B cell (primary cell): Measurements from ENCODE around the gene TTC34. TPM values are rescaled to one million over a fixed set of nuclear protein-coding genes. Genes with fewer than 3 reads are reported as not detected.
"Not testable (repeated sequence)": the region's sequence is repeated elsewhere in the genome, so short reads cannot be mapped to it uniquely, and the experiment has no call there.

Source experiments
- ATAC-seq: fragments of 200-7000 bp; cut with Tn5 transposase; one replicate; pipeline ENCODE4 v1.10.0; 2021; ENCODE audit warnings: low read depth, mild to moderate bottlenecking, moderate number of reproducible peaks, moderate library complexity
- CTCF ChIA-PET: fragments of 350-600 bp; sonication (Branson Sonifier 250); formaldehyde crosslinking; loops from one replicate; lab custom pipeline; 2021; ENCODE audit warnings: antibody characterized with exemption, inconsistent platforms; lab: Charles Lee
- POLR2A ChIA-PET: fragments of 350-600 bp; sonication (Branson Sonifier 250); formaldehyde crosslinking; loops from one replicate; lab custom pipeline; 2021; ENCODE audit warnings: antibody characterized with exemption; lab: Charles Lee
- DNase-seq: peaks from one replicate; pipeline ENCODE4 v3.0.0; 2013
- H2AFZ ChIP-seq: 2 replicates; pipeline ENCODE4 v1.6.1; 2012; ENCODE audit warnings: mild to moderate bottlenecking, low read depth, low read length; ENCODE audit not compliant: insufficient read depth, poor library complexity, severe bottlenecking
- H3K27ac ChIP-seq, 2 donors: 1 replicate in 1 of 2; 2 replicates in 1 of 2; pipeline ENCODE4 v1.5.1; 2012 to 2013; ENCODE audit warnings: low read length in 2 of 2, mild to moderate bottlenecking in 2 of 2, moderate library complexity in 1 of 2
- H3K27me3 ChIP-seq, 4 experiments: fragments of 200-600 bp in 1 of 4; sonication (generic) in 1 of 4; replicated peaks in 1 of 4; 1 replicate in 2 of 4; 2 replicates in 2 of 4; pipeline versions ENCODE4 v1.6.1 to v1.7.0; 2013 to 2016; ENCODE audit warnings: low read length in 3 of 4, mild to moderate bottlenecking in 2 of 4, mixed read lengths in 1 of 4, moderate library complexity in 1 of 4; ENCODE audit not compliant: insufficient read depth in 4 of 4, control insufficient read depth in 3 of 4; ENCODE audit errors: control extremely low read depth in 1 of 4
- H3K36me3 ChIP-seq, 2 experiments: replicated peaks in 1 of 2; 1 replicate in 1 of 2; 2 replicates in 1 of 2; pipeline versions ENCODE4 v1.6.1 to v1.7.1; 2013; ENCODE audit warnings: low read length in 1 of 2; ENCODE audit not compliant: insufficient read depth in 2 of 2, control insufficient read depth in 1 of 2; ENCODE audit errors: control extremely low read depth in 1 of 2, extremely low read depth in 1 of 2
- H3K4me1 ChIP-seq, 2 donors: fragments of 200-600 bp in 1 of 2; sonication (generic) in 1 of 2; 1 replicate in 1 of 2; 2 replicates in 1 of 2; pipeline versions ENCODE4 v1.5.1 to v1.6.1; 2013 to 2017; ENCODE audit warnings: low read length in 2 of 2; ENCODE audit not compliant: control insufficient read depth in 2 of 2, insufficient read depth in 2 of 2
- H3K4me2 ChIP-seq: replicated peaks from 2 replicates; pipeline ENCODE3; 2012; ENCODE audit warnings: mild to moderate bottlenecking, low read depth, low read length; ENCODE audit not compliant: poor library complexity, severe bottlenecking
- H3K4me3 ChIP-seq, 5 experiments: fragments of 200-600 bp in 1 of 5; sonication (generic) in 1 of 5; 1 replicate in 3 of 5; 2 replicates in 2 of 5; pipeline versions ENCODE4 v1.5.1 to v1.7.0; 2011 to 2016; ENCODE audit warnings: low read length in 4 of 5, mild to moderate bottlenecking in 4 of 5, low read depth in 2 of 5, control low read depth in 1 of 5, moderate library complexity in 1 of 5; ENCODE audit not compliant: insufficient read depth in 1 of 5; ENCODE audit errors: control extremely low read depth in 1 of 5, extremely low read depth in 1 of 5
- H3K79me2 ChIP-seq: fragments of 200-600 bp; sonication (generic); one replicate; pipeline ENCODE4 v1.6.0; 2016; ENCODE audit warnings: low read length; ENCODE audit not compliant: control insufficient read depth, insufficient read depth
- H3K9ac ChIP-seq: fragments of 200-600 bp; sonication (generic); 2 replicates; pipeline ENCODE4 v1.6.1; 2017; ENCODE audit warnings: mild to moderate bottlenecking, low read length, moderate library complexity
- H3K9me3 ChIP-seq, 3 donors: one replicate each; pipeline versions ENCODE4 v1.6.1 to v1.7.1; 2013; ENCODE audit warnings: low read length in 2 of 3; ENCODE audit not compliant: control insufficient read depth in 2 of 3, insufficient read depth in 1 of 3; ENCODE audit errors: control extremely low read depth in 1 of 3
- H4K20me1 ChIP-seq: 2 replicates; pipeline ENCODE4 v1.6.0; 2012; ENCODE audit warnings: mild to moderate bottlenecking, low read length; ENCODE audit not compliant: insufficient read depth, control insufficient read depth, poor library complexity, severe bottlenecking
- H3K27ac Mint-ChIP-seq: one replicate; pipeline ENCODE4 v1.8.0; 2021; ENCODE audit warnings: mixed read lengths
- H3K27me3 Mint-ChIP-seq: one replicate; pipeline ENCODE4 v1.8.0; 2021; ENCODE audit warnings: mixed read lengths
- H3K4me1 Mint-ChIP-seq: one replicate; pipeline ENCODE4 v1.8.0; 2021; ENCODE audit warnings: mixed read lengths
- H3K4me3 Mint-ChIP-seq: one replicate; pipeline ENCODE4 v1.8.0; 2021; ENCODE audit warnings: mixed read lengths
- H3K9me3 Mint-ChIP-seq: one replicate; pipeline ENCODE4 v1.8.0; 2022; ENCODE audit warnings: mixed read lengths; ENCODE audit not compliant: insufficient read depth
- EZH2 ChIP-seq: IDR thresholded peaks from 2 replicates; pipeline ENCODE4 v1.6.1; 2012; ENCODE audit warnings: borderline replicate concordance, low read depth, mild to moderate bottlenecking, moderate library complexity, low read length; ENCODE audit not compliant: insufficient read depth, poor library complexity, severe bottlenecking
- WGBS: methylation state at CpG from one replicate; pipeline ENCODE4 v1.1.5; 2013; ENCODE audit warnings: missing lambda C conversion rate; ENCODE audit not compliant: insufficient coverage; 5-methylcytosine and 5-hydroxymethylcytosine counted together
- intact Hi-C: fragments of 100-400 bp; cut with micrococcal nuclease; formaldehyde crosslinking; loops from one replicate; pipeline ENCODE4 v1.10.0; 2022
- polyA plus RNA-seq: library from polyadenylated mRNA; depleted of rRNA; stranded (reverse); fragments of >200 nt; gene quantifications from 2 replicates; pipeline ENCODE4 v1.2.3, GENCODE V29; 2012
- total RNA-seq, 2 donors: library from RNA; stranded (reverse); fragments of 120-200 nt in 1 of 2; gene quantifications; 1 replicate in 1 of 2; 2 replicates in 1 of 2; pipeline versions ENCODE4 v1.2.3 to v1.2.4, GENCODE V29; 2013 to 2022
- TF ChIP-seq, protein P1 (sequence below): fragments of 200-600 bp; IDR thresholded peaks from one replicate; pipeline ENCODE4 v1.8.0; 2022; ENCODE audit warnings: antibody characterized with exemption, mild to moderate bottlenecking

Gene TTC34
- total and polyA plus RNA-seq, 2 donors (not counting 1 experiment from before 2014, with no cell fraction given) = 2.1 to 8.1 TPM

DNA sequence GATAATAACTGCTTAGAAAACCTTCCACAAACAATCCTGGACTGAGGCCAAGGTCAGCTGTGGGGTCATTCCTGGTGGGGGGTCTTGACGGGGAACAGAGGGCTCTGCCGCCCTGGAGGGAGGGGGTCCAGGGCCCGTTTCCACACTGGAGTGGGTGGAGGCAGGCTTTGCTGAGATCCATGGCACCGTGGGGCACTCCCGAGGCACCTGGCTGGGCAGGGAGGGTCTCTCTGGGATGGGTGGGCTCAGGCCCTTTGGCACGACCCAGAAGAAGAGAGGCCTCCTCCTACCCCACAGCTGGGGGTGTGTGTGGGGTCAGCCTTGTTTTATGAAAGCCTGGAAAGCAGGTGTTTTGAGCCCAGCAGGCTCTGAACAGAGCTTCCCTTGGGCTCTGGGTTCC lies 173.7 kb downstream of the TTC34 start:
- peaks cover 8% of the 10 kb centered on the region for H3K4me1 Mint-ChIP-seq
- intact Hi-C loops = no loop called here
- Histone ChIP-seq H2AFZ (no peak overlapping the region), H3K9me3 (peaks cover 0 to 28% (median 0%) of the 10 kb centered on the region in 3 donors), H4K20me1 (no peaks in the 10 kb centered on the region), H3K4me1 (peaks cover 9 to 11% of the 10 kb centered on the region in 2 donors), H3K4me2 (no peak overlapping the region), H3K4me3 (no peak overlapping the region), H3K36me3 (no peaks in the 10 kb centered on the region), H3K27me3 (peaks cover 0 to 45% (median 24%) of the 10 kb centered on the region in 4 experiments), H3K79me2 (no peaks in the 10 kb centered on the region), H3K9ac (no peak overlapping the region), H3K27ac (no peak overlapping the region)
- peaks cover 7% of the 10 kb centered on the region for H3K9me3 Mint-ChIP-seq
- DNase-seq = no peak
- TF ChIP-seq, protein P1, sequence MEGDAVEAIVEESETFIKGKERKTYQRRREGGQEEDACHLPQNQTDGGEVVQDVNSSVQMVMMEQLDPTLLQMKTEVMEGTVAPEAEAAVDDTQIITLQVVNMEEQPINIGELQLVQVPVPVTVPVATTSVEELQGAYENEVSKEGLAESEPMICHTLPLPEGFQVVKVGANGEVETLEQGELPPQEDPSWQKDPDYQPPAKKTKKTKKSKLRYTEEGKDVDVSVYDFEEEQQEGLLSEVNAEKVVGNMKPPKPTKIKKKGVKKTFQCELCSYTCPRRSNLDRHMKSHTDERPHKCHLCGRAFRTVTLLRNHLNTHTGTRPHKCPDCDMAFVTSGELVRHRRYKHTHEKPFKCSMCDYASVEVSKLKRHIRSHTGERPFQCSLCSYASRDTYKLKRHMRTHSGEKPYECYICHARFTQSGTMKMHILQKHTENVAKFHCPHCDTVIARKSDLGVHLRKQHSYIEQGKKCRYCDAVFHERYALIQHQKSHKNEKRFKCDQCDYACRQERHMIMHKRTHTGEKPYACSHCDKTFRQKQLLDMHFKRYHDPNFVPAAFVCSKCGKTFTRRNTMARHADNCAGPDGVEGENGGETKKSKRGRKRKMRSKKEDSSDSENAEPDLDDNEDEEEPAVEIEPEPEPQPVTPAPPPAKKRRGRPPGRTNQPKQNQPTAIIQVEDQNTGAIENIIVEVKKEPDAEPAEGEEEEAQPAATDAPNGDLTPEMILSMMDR = no peak
- TF ChIP-seq EZH2 = no peak
- 52% methylated on average over 3 of the region's 6 CpGs for WGBS
- POLR2A ChIA-PET = no interaction called here
- no peak for ATAC-seq
- H3K27me3 Mint-ChIP-seq = peaks cover 51% of the 10 kb centered on the region
- CTCF ChIA-PET = no interaction called here
- H3K4me3 Mint-ChIP-seq = no peak overlapping the region
- H3K27ac Mint-ChIP-seq = no peak overlapping the region

DNA sequence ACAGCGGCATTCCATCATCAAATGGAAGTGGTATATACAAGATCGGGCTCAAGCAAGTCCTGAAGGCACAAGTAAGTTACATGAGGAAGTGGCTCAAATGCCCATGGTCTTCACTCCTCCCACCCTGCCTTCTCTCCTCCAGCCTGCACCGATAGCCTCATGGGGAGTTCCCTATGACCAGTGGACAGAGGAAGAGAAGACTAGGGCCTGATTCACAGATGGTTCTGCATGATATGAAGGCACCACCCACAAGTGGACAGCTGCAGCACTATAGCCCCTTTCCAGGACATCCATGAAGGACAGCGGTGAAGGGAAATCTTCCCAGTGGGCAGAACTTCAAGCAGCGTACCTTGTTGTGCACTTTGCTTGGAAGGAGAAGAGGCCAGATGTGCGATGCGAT lies 175.7 kb downstream of the TTC34 start:
- H3K27ac ChIP-seq, H3K4me3 ChIP-seq, H3K4me3 Mint-ChIP-seq, H3K4me1 Mint-ChIP-seq, CTCF ChIA-PET, intact Hi-C loops, H3K4me2 ChIP-seq, H4K20me1 ChIP-seq, H2AFZ ChIP-seq, DNase-seq, H3K9ac ChIP-seq, H3K79me2 ChIP-seq, H3K27ac Mint-ChIP-seq, POLR2A ChIA-PET, H3K9me3 Mint-ChIP-seq, H3K36me3 ChIP-seq, ATAC-seq: not testable (repeated sequence)
- Histone ChIP-seq H3K27me3 (peaks cover 0 to 45% (median 24%) of the 10 kb centered on the region in 4 experiments), H3K9me3 (peaks cover 0 to 34% (median 4%) of the 10 kb centered on the region in 3 donors), H3K4me1 (peaks cover 9 to 11% of the 10 kb centered on the region in 2 donors)
- WGBS = 87% methylated on average over 5 of the region's 7 CpGs
- H3K27me3 Mint-ChIP-seq = peaks cover 50% of the 10 kb centered on the region
